Trophoblast cell (in vitro differentiated cells and primary cell): ENCODE data around the gene HOATZ.

Experiments
- DNase-seq, 2 donors: peaks; one replicate each; pipeline ENCODE4 v3.0.0-alpha.2; 2016
- H2AFZ ChIP-seq: 2 replicates; pipeline ENCODE4 v1.6.1; 2013; ENCODE audit warnings: low read length, moderate library complexity, mild to moderate bottlenecking; ENCODE audit not compliant: insufficient read depth, poor library complexity
- H2AK5ac ChIP-seq: 2 replicates; pipeline ENCODE4 v1.6.1; 2013; ENCODE audit warnings: mild to moderate bottlenecking, low read length
- H2BK120ac ChIP-seq: 2 replicates; pipeline ENCODE4 v1.6.1; 2013; ENCODE audit warnings: low read length, mild to moderate bottlenecking, moderate library complexity; ENCODE audit not compliant: insufficient read depth, poor library complexity
- H2BK12ac ChIP-seq: 2 replicates; pipeline ENCODE4 v1.6.1; 2013; ENCODE audit warnings: mild to moderate bottlenecking, low read length, moderate library complexity
- H2BK5ac ChIP-seq: 2 replicates; pipeline ENCODE4 v1.6.1; 2013; ENCODE audit warnings: low read length, low read depth, moderate library complexity, mild to moderate bottlenecking; ENCODE audit not compliant: poor library complexity
- H3K14ac ChIP-seq: 2 replicates; pipeline ENCODE4 v1.6.1; 2013; ENCODE audit warnings: mild to moderate bottlenecking, low read length
- H3K18ac ChIP-seq: 2 replicates; pipeline ENCODE4 v1.6.1; 2013; ENCODE audit warnings: mild to moderate bottlenecking, low read length
- H3K23ac ChIP-seq: 2 replicates; pipeline ENCODE4 v1.6.1; 2013; ENCODE audit warnings: low read length
- H3K27ac ChIP-seq: 2 replicates; pipeline ENCODE4 v1.5.1; 2013; ENCODE audit warnings: low read depth, mild to moderate bottlenecking, inconsistent platforms, low read length, moderate library complexity
- H3K27me3 ChIP-seq: 2 replicates; pipeline ENCODE4 v1.6.1; 2013; ENCODE audit warnings: inconsistent platforms, mild to moderate bottlenecking, low read length, moderate library complexity; ENCODE audit not compliant: insufficient read depth
- H3K36me3 ChIP-seq, 2 experiments: 1 replicate in 1 of 2; 2 replicates in 1 of 2; pipeline ENCODE4 v1.6.1; 2013; ENCODE audit warnings: low read length in 2 of 2, mild to moderate bottlenecking in 2 of 2, moderate library complexity in 1 of 2; ENCODE audit not compliant: insufficient read depth in 2 of 2, control insufficient read depth in 1 of 2
- H3K4ac ChIP-seq: 2 replicates; pipeline ENCODE4 v1.6.1; 2013; ENCODE audit warnings: low read depth, mild to moderate bottlenecking, low read length, moderate library complexity
- H3K4me1 ChIP-seq, 2 experiments: 1 replicate in 1 of 2; 2 replicates in 1 of 2; pipeline ENCODE4 v1.6.1; 2013; ENCODE audit warnings: low read length in 2 of 2, mild to moderate bottlenecking in 2 of 2, moderate library complexity in 1 of 2; ENCODE audit not compliant: insufficient read depth in 2 of 2, control insufficient read depth in 1 of 2
- H3K4me2 ChIP-seq: 2 replicates; pipeline ENCODE4 v1.6.1; 2013; ENCODE audit warnings: inconsistent platforms, mild to moderate bottlenecking, low read length, moderate library complexity
- H3K4me3 ChIP-seq: 2 replicates; pipeline ENCODE4 v1.5.1; 2013; ENCODE audit warnings: mild to moderate bottlenecking, low read depth, low read length, inconsistent platforms
- H3K79me1 ChIP-seq: one replicate; pipeline ENCODE4 v1.6.1; 2013; ENCODE audit warnings: low read length
- H3K79me2 ChIP-seq: 2 replicates; pipeline ENCODE4 v1.6.1; 2013; ENCODE audit warnings: low read length, mild to moderate bottlenecking; ENCODE audit not compliant: control insufficient read depth, insufficient read depth, poor library complexity
- H3K9ac ChIP-seq: 2 replicates; pipeline ENCODE4 v1.6.1; 2013; ENCODE audit warnings: mild to moderate bottlenecking, low read length
- H3K9me3 ChIP-seq: 2 replicates; pipeline ENCODE4 v1.6.1; 2013; ENCODE audit warnings: low read depth, mild to moderate bottlenecking, control low read depth, inconsistent platforms, low read length; ENCODE audit not compliant: insufficient read depth
- H4K12ac ChIP-seq: 2 replicates; pipeline ENCODE4 v1.6.1; 2013; ENCODE audit warnings: low read depth, mild to moderate bottlenecking, low read length, moderate library complexity
- H4K8ac ChIP-seq: 2 replicates; pipeline ENCODE4 v1.6.1; 2013; ENCODE audit warnings: low read depth, mild to moderate bottlenecking, low read length, moderate library complexity
- H4K91ac ChIP-seq: one replicate; pipeline ENCODE4 v1.6.1; 2013; ENCODE audit warnings: low read depth, mild to moderate bottlenecking, low read length, moderate library complexity
- WGBS: extraction: QIAGEN DNeasy Blood & Tissue Kit; methylation state at CpG from one replicate; pipeline ENCODE4 v1.1.7; 2013; ENCODE audit warnings: missing lambda C conversion rate; ENCODE audit not compliant: insufficient read length, insufficient coverage; ENCODE audit errors: extremely low coverage; 5-methylcytosine and 5-hydroxymethylcytosine counted together

Gene HOATZ

DNA sequence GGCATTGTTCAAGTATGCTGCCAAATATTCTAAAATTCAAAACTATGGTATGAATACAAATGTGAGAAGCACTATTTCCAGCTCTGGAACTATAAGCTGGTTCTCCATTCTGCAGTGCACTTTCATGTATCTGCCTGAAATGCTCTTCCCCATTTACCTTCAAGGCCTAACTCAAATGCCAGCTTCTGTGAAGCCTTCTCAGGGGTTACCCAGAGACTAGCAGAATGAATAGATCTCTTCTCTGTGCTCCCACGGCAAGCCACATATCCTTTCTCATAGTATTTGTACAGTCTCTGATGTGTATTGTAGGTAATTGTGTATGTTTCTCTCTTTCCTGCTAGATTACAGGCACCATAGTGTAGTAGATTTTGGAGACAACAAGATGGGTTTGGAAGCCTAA is 4.1 kb downstream of the HOATZ start:
- Histone ChIP-seq H2AFZ (no peak overlapping the region), H3K14ac (no peak overlapping the region), H3K9me3 (no peaks in the 10 kb centered on the region), H3K4me1 (peaks cover 8% of the 10 kb centered on the region in 2 experiments), H3K79me2 (no peaks in the 10 kb centered on the region), H2BK5ac (peak overlapping the region; percentile 39), H3K79me1 (peaks cover 5% of the 10 kb centered on the region), H2AK5ac (no peak overlapping the region), H2BK120ac (no peak overlapping the region), H3K36me3 (no peaks in the 10 kb centered on the region), H3K27ac (no peak overlapping the region), H4K8ac (no peak overlapping the region), H3K4me2 (no peak overlapping the region), H3K18ac (no peak overlapping the region), H3K27me3 (no peaks in the 10 kb centered on the region), H3K4me3 (no peak overlapping the region), H3K23ac (no peak overlapping the region), H3K9ac (no peak overlapping the region), H2BK12ac (peak overlapping the region; percentile 43), H3K4ac (no peak overlapping the region), H4K91ac (no peak overlapping the region), H4K12ac (no peak overlapping the region)
- DNase-seq: no peak
- no CpG with 5 or more reads among the region's 1 CpG for WGBS

DNA sequence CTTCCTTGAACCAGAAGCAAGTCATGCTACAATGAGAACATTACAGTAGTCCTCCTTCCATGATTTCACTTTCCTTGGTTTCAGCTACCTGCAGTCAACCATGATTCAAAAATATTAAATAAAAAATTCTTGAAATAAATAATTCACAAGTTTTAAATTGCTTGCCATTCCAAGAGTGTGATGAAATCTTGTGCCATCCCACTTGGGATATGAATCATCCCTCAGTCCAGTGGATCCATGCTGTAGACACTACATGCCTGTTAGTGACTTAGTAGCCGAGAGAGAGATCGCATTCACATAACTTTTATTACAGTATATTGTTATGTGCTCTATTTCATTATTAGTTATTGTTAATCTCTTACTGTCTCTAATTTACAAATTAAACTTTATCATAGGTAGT is 6.0 kb downstream of the HOATZ start:
- Histone ChIP-seq H3K27me3 (no peaks in the 10 kb centered on the region), H3K9ac (no peak overlapping the region), H3K4ac (no peak overlapping the region), H2BK120ac (no peak overlapping the region), H2AK5ac (no peak overlapping the region), H3K9me3 (no peaks in the 10 kb centered on the region), H4K12ac (no peak overlapping the region), H3K27ac (peak overlapping the region; percentile 51), H3K4me1 (no peaks in the 10 kb centered on the region), H3K23ac (no peak overlapping the region), H3K4me3 (no peak overlapping the region), H3K4me2 (no peak overlapping the region), H3K79me1 (peaks cover 2% of the 10 kb centered on the region), H3K18ac (no peak overlapping the region), H2AFZ (no peak overlapping the region), H3K36me3 (no peaks in the 10 kb centered on the region), H2BK5ac (no peak overlapping the region), H4K8ac (no peak overlapping the region), H4K91ac (no peak overlapping the region), H3K14ac (no peak overlapping the region), H2BK12ac (no peak overlapping the region), H3K79me2 (no peaks in the 10 kb centered on the region)
- DNase-seq: peak in 1 of 2 donors; percentile 50
- WGBS: no CpG with 5 or more reads among the region's 2 CpGs

DNA sequence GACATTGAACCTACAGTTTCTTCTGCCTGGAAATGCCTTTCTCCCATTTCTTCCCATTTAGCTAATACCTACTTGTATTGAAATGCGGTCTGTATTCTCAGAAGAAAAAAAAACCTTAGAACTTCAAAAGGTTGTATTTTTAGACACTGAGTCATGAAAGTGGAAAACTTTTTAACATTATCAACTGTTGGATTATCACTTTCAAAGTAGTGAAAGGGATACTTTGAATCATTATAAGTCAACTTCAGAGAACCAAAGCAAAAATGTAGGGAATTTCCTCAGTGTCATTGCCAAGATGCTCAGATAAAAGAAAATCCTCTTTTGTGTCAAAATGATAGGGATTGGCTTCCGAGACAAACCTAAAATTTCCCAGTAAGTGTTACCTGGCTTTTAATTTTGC is 6.6 kb downstream of the HOATZ start:
- H2AK5ac ChIP-seq: no peak overlapping the region
- WGBS: no CpG with 5 or more reads among the region's 2 CpGs
- H3K4me3 ChIP-seq: no peak overlapping the region
- no peaks in the 10 kb centered on the region for H3K9me3 ChIP-seq
- peaks cover 3% of the 10 kb centered on the region in 2 experiments for H3K4me1 ChIP-seq
- no peak overlapping the region for H4K8ac ChIP-seq
- peak overlapping the region; percentile 51 for H3K27ac ChIP-seq
- H3K79me2 ChIP-seq: peaks cover 2% of the 10 kb centered on the region
- H4K91ac ChIP-seq: no peak overlapping the region
- H3K14ac ChIP-seq: no peak overlapping the region
- H3K18ac ChIP-seq: no peak overlapping the region
- H3K79me1 ChIP-seq: peaks cover 4% of the 10 kb centered on the region
- H3K23ac ChIP-seq: no peak overlapping the region
- H2BK12ac ChIP-seq: no peak overlapping the region
- no peak overlapping the region for H3K9ac ChIP-seq
- H2BK5ac ChIP-seq: no peak overlapping the region
- no peaks in the 10 kb centered on the region for H3K27me3 ChIP-seq
- H3K4ac ChIP-seq: no peak overlapping the region
- DNase-seq: peak in 1 of 2 donors; percentile 25
- no peaks in the 10 kb centered on the region for H3K36me3 ChIP-seq
- no peak overlapping the region for H4K12ac ChIP-seq
- H2AFZ ChIP-seq: no peak overlapping the region
- no peak overlapping the region for H2BK120ac ChIP-seq
- no peak overlapping the region for H3K4me2 ChIP-seq

DNA sequence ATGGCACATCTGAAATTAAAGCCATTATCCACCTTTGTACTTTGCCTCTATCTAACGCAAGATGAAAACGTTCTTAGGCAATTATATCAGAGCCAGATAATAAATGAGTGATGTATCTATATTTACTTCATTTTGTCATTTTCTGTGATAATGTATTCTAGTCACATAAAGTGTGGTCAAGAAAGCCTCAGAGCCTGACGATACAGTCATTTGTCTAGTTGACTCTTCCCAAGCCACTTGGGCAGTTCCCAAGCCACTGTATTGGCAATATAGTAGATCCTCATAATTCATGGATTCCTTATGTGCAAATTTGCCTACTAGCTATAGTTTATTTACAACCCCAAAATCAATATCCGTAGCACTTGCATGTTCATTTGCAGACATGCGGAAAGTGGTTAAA is 7.8 kb downstream of the HOATZ start:
- Histone ChIP-seq H3K14ac (no peak overlapping the region), H4K91ac (no peak overlapping the region), H3K79me1 (peaks cover 4% of the 10 kb centered on the region), H2BK5ac (no peak overlapping the region), H3K4ac (no peak overlapping the region), H4K12ac (no peak overlapping the region), H3K4me2 (no peak overlapping the region), H3K4me1 (peaks cover 4 to 9% of the 10 kb centered on the region in 2 experiments), H2AFZ (no peak overlapping the region), H3K9ac (no peak overlapping the region), H3K36me3 (no peaks in the 10 kb centered on the region), H2BK120ac (no peak overlapping the region), H3K9me3 (no peaks in the 10 kb centered on the region), H3K4me3 (no peak overlapping the region), H3K27ac (no peak overlapping the region), H2BK12ac (no peak overlapping the region), H3K18ac (no peak overlapping the region), H2AK5ac (no peak overlapping the region), H4K8ac (no peak overlapping the region), H3K23ac (no peak overlapping the region), H3K79me2 (peaks cover 2% of the 10 kb centered on the region), H3K27me3 (no peaks in the 10 kb centered on the region)
- DNase-seq: no peak
- WGBS: no CpG with 5 or more reads among the region's 5 CpGs
